Stimulated activated CD4-positive, alpha-beta T cell treated with anti-CD3 and anti-CD28 coated beads, Interleukin-12 subunit alpha, Interleukin-12 subunit beta, amount 100 ng/mL, for 48 hours (primary cell): Measurements from ENCODE around the gene CD300LF.

Experiments
- DNase-seq, 3 donors: peaks; one replicate each; pipeline ENCODE4 v3.0.0-alpha.2; 2020; ENCODE audit warnings: low read depth in 2 of 3, low spot score in 1 of 3

Gene CD300LF

DNA sequence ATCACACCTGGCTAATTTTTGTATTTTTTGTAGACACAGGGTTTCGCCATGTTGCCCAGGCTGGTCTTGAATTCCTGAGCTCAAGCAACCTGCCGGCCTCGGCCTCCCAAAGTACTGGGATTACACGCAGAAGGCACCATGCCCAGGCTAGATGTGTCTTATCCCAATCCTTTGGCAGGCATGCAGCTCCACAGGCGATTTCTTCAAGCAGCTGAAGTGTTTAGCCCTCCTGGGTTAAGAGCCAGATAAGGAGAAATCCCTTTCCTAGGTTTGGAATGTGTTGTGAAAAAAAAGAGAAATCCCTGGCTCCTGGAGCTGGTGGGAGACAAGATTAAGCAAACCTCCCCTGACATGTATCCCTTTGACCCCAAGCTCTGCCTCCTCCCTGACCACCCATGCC is 33.7 kb upstream of the CD300LF start:
- no peak for DNase-seq

DNA sequence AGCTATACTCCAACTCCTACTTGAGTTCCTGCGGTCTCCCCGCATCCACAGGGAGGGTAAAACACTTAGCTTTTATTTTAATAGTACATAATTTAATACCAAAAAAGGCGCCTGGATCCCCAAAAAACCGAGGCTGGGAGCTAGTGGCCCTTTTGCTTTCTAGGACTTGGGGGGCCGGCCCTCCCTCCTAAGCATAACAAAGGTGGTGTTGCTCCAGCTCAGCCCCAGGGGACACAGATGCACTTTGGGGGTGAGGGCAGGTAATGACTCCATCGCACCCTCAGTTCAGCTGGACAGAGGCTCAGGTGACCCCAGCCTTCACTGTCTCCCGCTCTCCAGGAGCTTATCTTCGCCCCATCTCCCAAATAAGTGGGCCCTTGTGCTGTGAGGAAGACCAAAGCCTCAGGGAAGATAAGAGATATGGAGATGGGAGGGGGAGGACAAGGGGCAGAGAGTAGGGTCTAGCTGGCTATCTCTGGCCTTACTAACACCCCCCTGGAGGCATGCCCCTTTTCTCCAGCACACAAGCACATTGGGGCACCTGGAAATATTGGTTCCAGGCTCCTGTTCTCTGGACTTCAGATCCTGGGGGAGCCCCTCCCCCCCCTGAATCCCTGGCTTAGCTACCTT is 32.9 kb upstream of the CD300LF start:
- no peak for DNase-seq

DNA sequence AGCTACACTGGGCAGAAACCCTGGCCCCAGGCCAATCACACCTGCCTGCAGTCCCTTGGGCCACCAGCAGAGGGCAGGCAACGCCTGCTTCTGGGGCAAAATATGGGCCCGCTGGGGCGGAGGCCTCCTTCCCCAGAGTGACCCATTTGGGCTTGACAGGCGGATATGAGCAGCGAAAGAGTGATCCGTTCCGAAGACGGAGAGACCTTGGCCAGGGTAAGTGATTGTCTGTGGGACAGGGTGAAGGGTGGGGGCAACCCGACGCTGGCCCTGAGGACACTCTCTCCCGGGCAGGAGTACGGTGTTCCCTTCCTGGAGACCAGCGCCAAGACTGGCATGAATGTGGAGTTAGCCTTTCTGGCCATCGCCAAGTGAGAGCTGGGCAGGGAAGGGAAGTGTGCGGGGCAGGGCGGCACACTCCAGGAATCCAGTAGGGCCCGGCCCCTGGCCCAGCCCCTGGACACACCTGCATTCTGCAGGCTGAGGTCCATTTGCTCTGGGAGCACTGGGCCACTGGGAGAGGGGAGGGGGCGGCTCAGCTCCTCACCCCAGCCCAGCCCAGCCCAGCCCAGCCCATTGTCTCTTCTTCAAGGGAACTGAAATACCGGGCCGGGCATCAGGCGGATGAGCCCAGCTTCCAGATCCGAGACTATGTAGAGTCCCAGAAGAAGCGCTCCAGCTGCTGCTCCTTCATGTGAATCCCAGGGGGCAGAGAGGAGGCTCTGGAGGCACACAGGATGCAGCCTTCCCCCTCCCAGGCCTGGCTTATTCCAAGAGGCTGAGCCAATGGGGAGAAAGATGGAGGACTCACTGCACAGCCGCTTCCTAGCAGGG is 32.2 kb upstream of the CD300LF start:
- DNase-seq = peak; percentile 78 to 95 (median 79)

DNA sequence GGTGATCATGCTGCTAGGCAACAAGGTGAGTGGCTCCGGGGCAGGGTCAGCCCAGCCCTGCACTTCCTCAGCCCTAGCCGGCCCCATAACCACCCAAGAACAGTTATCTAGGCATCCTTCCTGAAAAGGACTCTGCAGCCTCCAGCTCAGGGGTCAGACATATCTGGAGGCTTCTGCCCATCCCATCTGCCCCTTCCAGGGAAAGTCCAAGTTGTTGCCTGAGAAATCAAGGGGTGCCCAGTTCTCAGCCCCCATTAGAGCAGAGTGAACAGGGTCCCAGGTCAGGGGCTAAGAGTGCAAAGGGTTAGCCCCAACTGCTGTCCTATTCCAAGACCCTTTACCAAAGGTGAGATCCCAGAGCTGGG is 31.6 kb upstream of the CD300LF start:
- no peak for DNase-seq

- no peak for DNase-seq
Measured at GRCh38 chr17:74743755-74744154, 31.0 kb upstream of the CD300LF start.

DNA sequence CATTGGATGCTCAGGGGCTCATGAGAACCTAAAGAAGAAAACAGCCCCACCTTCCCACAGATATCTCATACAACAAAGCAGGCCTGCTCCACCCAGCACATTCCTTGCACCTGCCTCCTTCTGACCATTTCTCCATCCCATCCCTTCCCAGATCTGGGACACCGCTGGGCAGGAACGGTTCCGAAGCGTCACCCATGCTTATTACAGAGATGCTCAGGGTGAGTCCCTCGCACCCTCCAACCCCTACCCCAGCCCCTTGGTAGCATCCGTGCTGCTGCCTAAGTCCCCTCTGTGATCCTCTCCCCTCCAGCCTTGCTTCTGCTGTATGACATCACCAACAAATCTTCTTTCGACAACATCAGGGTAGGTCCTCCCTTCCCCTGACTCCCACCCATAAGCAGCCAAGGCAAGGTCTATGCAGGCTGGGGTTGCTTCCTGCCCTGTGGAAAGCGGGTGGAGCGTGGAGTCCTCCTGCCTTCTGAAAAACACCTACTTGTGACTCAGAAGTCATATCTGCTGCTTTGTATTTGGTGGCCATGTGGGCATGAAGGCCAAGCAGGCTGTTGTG is 30.3 kb upstream of the CD300LF start:
- no peak for DNase-seq

GRCh38 chr17:74742153-74742515 is 29.4 kb upstream of the CD300LF start:
- no peak for DNase-seq

DNA sequence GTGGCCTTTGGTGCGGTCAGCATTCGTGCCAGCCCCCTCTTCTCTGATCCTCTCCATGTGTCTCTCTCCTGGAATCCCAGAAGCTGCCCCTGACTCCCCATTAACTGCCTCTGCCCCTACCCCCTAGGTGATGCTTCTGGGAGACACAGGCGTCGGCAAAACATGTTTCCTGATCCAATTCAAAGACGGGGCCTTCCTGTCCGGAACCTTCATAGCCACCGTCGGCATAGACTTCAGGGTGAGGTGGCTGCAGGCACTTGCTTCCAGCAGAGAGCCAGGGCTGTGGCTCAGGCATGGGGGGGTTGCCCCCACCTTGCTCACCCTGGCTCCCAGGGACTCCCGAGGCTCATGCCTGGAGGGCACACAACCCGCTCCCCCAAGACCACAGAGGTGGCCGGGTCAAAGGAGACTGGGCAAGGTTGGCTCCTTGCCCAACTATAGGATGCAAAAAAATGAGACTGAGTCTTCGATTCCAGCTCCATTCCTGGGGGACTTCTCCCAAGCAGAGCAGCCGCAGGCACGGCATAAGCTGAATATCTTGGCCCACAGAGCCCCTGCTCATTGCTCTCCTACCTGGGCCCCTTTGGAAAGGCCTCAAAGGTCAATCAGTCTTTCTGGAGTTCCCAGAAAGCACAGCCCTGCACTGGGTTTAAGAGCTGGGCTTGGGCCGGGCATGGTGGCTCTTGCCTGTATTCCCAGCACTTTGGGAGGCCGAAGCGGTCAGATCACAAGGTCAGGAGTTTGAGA is 28.1 kb upstream of the CD300LF start:
- DNase-seq = no peak

- no peak for DNase-seq
Measured at GRCh38 chr17:74740173-74740572, 27.4 kb upstream of the CD300LF start.

DNA sequence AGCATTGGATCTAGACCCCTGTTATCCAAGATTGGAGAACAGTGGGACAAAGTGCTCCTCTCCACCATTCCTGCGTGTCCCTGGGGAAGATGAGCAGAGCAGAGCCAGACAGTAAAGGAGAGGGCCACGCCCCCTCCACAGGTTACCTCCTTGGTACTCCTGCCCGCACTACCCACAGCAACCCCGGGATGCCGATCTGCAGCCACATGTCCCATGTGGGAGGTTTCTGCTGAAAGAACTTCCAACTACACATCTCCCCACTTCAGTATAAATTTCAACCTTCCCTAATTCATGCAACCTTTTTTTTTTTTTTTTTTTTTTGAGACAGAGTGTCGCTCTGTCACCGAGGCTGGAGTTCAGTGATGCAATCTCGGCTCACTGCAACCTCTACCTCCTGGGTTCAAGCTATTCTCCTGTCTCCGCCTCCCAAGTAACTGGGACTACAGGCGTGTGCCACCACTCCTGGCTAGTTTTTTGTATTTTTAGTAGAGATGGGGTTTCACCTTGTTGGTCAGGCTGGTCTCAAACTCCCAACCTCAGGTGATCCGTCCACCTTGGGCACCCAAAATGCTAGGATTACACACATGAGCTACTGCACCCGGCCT is 26.6 kb upstream of the CD300LF start:
- DNase-seq = no peak

- DNase-seq = peak in 1 of 3 donors; percentile 58
Measured at GRCh38 chr17:74738051-74738996, 25.6 kb upstream of the CD300LF start.

DNA sequence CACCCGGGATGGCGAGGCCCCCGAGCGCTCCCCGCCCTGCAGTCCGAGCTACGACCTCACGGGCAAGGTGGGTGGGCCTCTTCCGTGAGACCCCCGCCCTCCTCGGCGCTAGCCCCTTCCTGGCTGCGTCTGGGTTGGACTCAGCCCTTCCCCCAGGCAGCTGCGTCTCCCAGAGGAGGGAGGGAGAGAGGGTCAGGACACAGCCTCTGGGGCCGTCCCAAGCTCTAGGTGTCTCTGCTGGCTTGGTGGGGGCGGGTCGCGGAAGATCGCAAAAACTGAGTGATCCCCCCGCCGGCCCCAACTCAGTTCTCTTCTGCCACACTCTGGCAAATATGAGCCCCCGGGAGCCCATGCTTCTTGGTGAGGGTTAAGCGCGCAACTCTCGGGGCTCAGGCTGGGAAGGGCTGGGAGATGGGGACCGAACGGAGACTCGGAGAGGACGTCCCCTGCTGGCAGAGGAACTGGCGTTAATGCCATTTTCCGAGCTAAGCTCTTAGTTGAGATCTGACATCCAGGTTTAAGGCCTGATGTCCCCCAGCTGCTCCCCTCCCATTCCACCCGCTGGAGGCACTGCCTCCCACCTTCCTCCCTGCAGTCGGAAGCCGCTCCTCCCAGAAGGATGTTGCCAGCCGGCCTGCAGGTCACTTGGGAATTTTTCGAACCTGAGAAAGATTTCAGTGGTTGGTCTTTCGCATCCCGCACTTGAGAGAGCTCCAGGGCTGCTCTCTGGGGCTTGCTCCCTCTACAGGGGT is 24.8 kb upstream of the CD300LF start:
- DNase-seq = no peak

- DNase-seq = no peak
Measured at GRCh38 chr17:74736513-74737298, 24.0 kb upstream of the CD300LF start, which contains the start of gene RAB37. TSS of gene RAB37 (plus strand) at chr17:74737256. CDS start at chr17:74737273, 17 bp downstream.

GRCh38 chr17:74734256-74734655 is 21.5 kb upstream of the CD300LF start:
- no peak for DNase-seq

GRCh38 chr17:74733365-74734122 is 20.8 kb upstream of the CD300LF start:
- DNase-seq = no peak

DNA sequence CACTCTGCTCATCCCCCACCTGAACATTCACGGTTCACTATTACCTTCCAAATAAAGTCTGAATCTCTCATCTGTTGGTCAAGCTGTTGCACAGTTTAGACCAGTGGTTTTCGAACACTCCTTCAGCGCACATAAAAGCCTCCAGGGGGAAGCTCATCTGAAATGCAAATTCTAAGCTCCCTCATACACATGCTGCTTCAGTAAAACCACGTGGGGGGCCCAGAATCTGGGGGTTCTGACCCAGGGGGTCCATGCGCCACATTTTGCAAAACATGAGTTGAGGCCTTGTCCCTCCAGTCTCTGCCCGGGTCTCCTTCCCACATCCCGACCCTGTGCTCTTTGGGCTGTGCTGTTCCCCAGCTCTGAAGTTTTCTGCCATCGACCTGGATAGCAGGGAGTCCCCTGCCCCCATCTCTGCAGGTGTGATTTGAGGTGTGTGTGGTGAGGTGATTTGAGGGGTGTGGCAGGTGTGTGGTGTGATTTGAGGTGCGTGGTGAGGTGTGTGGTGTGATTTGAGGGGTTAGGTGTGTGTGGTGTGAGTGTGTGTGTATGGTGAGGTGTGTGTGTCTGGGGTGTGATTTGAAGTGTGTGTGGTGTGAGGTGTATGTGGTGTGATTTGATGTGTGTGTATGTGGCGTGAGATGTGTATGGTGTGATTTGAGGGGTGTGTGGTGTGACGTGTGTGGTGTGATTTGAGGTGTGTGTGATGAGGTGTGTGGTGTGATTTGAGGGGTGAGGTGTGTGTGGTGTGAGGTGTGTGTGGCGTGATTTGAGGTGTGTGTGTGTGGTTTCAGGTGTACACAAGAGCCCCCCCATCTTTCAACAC is 19.5 kb upstream of the CD300LF start:
- no peak for DNase-seq

DNA sequence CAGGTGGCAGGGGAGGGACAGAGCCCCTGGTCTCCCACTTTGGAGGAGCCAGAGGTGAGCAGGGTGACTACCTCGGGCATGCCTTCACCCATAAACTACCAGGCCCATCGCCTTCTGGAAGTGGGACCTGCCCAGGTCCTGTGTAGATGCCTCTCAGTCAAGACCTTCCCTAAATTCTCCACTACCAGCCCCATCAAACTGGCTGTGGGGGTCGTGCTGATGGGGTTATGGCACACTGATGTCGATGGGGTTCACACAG is 18.6 kb upstream of the CD300LF start:
- DNase-seq = no peak
